ENCODE results near the gene NIPSNAP2. TPM values are rescaled to one million over a fixed set of nuclear protein-coding genes. Genes with fewer than 3 reads are reported as not detected.

The NIPSNAP2 gene
- polyA plus RNA-seq, 2 donors: 15.6 to 21.6 TPM

DNA sequence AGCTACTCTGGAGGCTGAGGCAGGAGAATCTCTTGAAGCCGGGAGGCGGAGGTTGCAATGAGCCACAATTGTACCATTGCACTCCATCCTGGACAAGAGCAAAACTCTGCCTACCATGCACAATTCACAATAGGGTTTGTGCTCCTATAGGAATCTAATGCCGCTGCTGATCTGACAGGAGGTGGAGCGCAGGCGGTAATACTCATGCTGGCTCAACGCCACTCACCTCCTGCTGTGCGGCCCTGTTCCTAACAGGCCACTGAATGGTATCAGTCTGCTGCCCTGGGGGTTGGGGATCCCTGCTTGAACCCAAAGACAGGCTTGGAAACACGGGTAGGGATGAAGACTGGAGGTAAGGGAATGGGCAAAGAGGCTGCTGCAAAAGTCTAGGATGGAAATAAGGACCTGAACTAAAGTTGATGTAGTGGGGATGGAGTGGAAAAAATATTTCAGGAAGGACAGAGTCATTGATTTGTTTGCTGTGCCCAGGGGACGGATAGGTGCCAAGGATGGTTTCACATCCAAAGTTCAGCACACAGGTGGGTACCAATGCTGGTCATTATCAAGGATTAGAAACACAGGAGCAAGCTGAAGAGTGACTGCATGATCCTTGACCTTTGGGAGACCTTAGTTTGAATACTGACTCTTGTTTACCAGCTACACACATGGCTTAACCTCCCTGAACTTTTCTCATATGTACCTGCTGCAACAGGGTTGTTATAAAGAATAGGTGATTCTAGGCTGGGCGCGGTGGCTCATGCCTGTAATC lies 10.5 kb upstream of the NIPSNAP2 start:
- 88 to 89% methylated on average over 11 of the region's 11 CpGs for WGBS, 2 donors
- Histone ChIP-seq H3K27me3 (ENCODE audit: control insufficient read depth in 1 of 2, insufficient read depth in 2 of 2, low read length in 2 of 2) (no peaks in the 10 kb centered on the region), H3K4me3 (ENCODE audit: low read depth in 1 of 2, low read length in 2 of 2) (no peak overlapping the region), H3K4me1 (ENCODE audit: control insufficient read depth in 2 of 2, insufficient read depth in 2 of 2, low read length in 1 of 2) (no peaks in the 10 kb centered on the region), H3K9me3 (ENCODE audit: control insufficient read depth in 2 of 2, insufficient read depth in 1 of 2, low read depth in 1 of 2, low read length in 1 of 2) (no peaks in the 10 kb centered on the region), H3K27ac (ENCODE audit: low read depth in 2 of 2, low read length in 1 of 2) (no peak overlapping the region), H3K36me3 (ENCODE audit: control insufficient read depth in 2 of 2, insufficient read depth in 2 of 2, low read length in 1 of 2) (no peaks in the 10 kb centered on the region)

DNA sequence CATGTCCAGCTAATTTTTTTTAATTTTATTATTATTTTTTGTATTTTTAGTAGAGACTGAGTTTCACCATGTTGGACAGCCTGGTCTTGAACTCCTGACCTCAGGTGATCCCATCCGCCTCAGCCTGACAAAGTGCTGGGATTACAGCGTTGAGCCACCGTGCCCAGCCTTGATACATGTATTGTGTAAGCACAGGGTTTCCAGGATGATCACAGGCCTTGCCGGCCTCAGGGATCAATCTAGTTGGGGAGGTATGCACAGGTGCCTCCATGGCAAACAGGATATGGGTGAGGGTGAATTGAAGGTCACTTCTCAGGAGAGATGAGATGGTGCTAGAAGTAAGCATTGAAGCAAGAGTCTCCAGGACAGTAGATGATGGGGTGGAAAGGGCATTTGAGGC lies 7.2 kb upstream of the NIPSNAP2 start:
- WGBS, 2 donors: 73 to 77% methylated on average over 4 of the region's 4 CpGs
- no peaks in the 10 kb centered on the region for H3K36me3 ChIP-seq (ENCODE audit: control insufficient read depth in 2 of 2, insufficient read depth in 2 of 2, low read length in 1 of 2)
- H3K27me3 ChIP-seq (ENCODE audit: control insufficient read depth in 1 of 2, insufficient read depth in 2 of 2, low read length in 2 of 2): no peaks in the 10 kb centered on the region
- no peak overlapping the region for H3K4me3 ChIP-seq (ENCODE audit: low read depth in 1 of 2, low read length in 2 of 2)
- H3K4me1 ChIP-seq (ENCODE audit: control insufficient read depth in 2 of 2, insufficient read depth in 2 of 2, low read length in 1 of 2): no peaks in the 10 kb centered on the region
- no peak overlapping the region for H3K27ac ChIP-seq (ENCODE audit: low read depth in 2 of 2, low read length in 1 of 2)
- no peaks in the 10 kb centered on the region for H3K9me3 ChIP-seq (ENCODE audit: control insufficient read depth in 2 of 2, insufficient read depth in 1 of 2, low read depth in 1 of 2, low read length in 1 of 2)

DNA sequence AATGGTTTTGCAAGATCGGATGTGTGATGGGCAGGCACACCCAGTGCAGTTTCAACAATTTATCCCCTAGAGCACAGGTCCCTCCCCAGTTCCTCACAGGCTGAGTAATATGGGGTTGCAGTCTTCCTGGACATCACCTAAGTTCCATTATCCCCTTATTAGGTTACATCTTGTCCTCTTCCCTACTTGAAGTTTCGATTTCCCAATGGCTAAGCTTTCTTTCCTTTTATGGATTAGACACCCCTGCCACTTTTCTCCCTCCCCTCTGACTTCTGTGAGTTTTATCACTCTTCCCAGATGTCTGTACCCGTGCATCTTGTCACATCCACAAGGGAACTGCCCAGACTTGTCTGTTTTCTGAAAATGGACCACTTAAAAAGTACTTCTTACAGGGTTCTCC lies 2.4 kb upstream of the NIPSNAP2 start:
- no peak overlapping the region for H3K27ac ChIP-seq (ENCODE audit: low read depth in 2 of 2, low read length in 1 of 2)
- 57 to 63% methylated on average over 3 of the region's 3 CpGs for WGBS, 2 donors
- peaks cover 0 to 3% of the 10 kb centered on the region in 2 donors for H3K4me1 ChIP-seq (ENCODE audit: control insufficient read depth in 2 of 2, insufficient read depth in 2 of 2, low read length in 1 of 2)
- no peaks in the 10 kb centered on the region for H3K27me3 ChIP-seq (ENCODE audit: control insufficient read depth in 1 of 2, insufficient read depth in 2 of 2, low read length in 2 of 2)
- no peaks in the 10 kb centered on the region for H3K9me3 ChIP-seq (ENCODE audit: control insufficient read depth in 2 of 2, insufficient read depth in 1 of 2, low read depth in 1 of 2, low read length in 1 of 2)
- no peaks in the 10 kb centered on the region for H3K36me3 ChIP-seq (ENCODE audit: control insufficient read depth in 2 of 2, insufficient read depth in 2 of 2, low read length in 1 of 2)
- no peak overlapping the region for H3K4me3 ChIP-seq (ENCODE audit: low read depth in 1 of 2, low read length in 2 of 2)

DNA sequence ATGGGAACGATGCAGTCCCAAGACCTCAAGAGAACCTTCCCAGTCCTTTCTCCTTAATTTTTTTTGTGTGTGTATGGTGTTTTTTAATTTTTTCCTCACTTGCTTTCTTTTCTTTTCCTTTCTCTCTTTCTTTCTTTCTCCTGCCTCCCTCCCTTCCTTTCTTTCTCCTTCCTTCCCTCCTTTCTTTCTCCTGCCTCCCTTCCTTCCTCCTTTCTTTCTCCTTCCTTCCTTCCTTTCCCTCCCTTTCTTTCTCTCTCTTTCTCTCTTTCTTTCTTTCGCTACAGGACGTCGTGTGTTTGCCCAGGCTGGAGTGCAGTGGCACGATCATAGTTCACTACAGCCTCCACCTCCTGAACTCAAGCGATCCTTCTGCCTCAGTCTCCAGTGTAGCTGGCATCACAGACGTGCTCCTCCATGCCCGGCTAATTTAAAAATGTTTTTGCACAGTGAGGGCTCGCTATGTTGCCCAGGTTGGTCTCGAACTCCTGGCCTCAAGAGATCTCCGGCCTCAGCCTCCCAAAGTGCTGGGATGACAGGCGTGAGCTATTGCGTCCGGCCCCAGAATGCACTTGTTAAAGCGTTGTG lies 709 bp upstream of the NIPSNAP2 start:
- peak overlapping the region; percentile 95 to 98 for H3K27ac ChIP-seq (ENCODE audit: low read depth in 2 of 2, low read length in 1 of 2)
- no peaks in the 10 kb centered on the region for H3K36me3 ChIP-seq (ENCODE audit: control insufficient read depth in 2 of 2, insufficient read depth in 2 of 2, low read length in 1 of 2)
- no peaks in the 10 kb centered on the region for H3K27me3 ChIP-seq (ENCODE audit: control insufficient read depth in 1 of 2, insufficient read depth in 2 of 2, low read length in 2 of 2)
- H3K4me1 ChIP-seq (ENCODE audit: control insufficient read depth in 2 of 2, insufficient read depth in 2 of 2, low read length in 1 of 2): peaks cover 0 to 3% of the 10 kb centered on the region in 2 donors
- peak overlapping the region; percentile 66 to 70 for H3K4me3 ChIP-seq (ENCODE audit: low read depth in 1 of 2, low read length in 2 of 2)
- no peaks in the 10 kb centered on the region for H3K9me3 ChIP-seq (ENCODE audit: control insufficient read depth in 2 of 2, insufficient read depth in 1 of 2, low read depth in 1 of 2, low read length in 1 of 2)
- 66 to 68% methylated on average over 15 of the region's 15 CpGs for WGBS, 2 donors

DNA sequence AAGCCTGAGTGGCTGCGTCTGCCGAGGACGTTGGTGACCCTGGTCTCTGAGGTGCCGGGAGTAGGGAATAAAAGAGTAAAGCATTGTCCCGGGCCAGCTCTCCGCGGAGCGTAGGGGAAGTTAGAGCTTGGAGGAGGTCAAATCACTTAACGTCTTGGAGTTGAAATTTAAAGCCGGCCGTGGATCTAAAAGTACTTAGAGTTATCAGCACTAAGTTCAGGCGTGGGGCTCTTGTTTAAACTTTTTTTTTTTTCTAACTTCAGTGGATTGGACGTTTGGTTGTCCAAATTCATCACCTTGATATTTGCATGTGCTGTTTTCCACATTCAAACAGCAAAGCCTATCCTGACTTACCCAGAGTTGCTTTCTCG lies 700 bp downstream of the NIPSNAP2 start:
- peak overlapping the region; percentile 66 to 70 for H3K4me3 ChIP-seq (ENCODE audit: low read depth in 1 of 2, low read length in 2 of 2)
- peaks cover 0 to 3% of the 10 kb centered on the region in 2 donors for H3K36me3 ChIP-seq (ENCODE audit: control insufficient read depth in 2 of 2, insufficient read depth in 2 of 2, low read length in 1 of 2)
- peaks cover 0 to 3% of the 10 kb centered on the region in 2 donors for H3K4me1 ChIP-seq (ENCODE audit: control insufficient read depth in 2 of 2, insufficient read depth in 2 of 2, low read length in 1 of 2)
- peak overlapping the region; percentile 95 to 98 for H3K27ac ChIP-seq (ENCODE audit: low read depth in 2 of 2, low read length in 1 of 2)
- no peaks in the 10 kb centered on the region for H3K9me3 ChIP-seq (ENCODE audit: control insufficient read depth in 2 of 2, insufficient read depth in 1 of 2, low read depth in 1 of 2, low read length in 1 of 2)
- 2 to 3% methylated on average over 14 of the region's 14 CpGs for WGBS, 2 donors
- H3K27me3 ChIP-seq (ENCODE audit: control insufficient read depth in 1 of 2, insufficient read depth in 2 of 2, low read length in 2 of 2): no peaks in the 10 kb centered on the region

DNA sequence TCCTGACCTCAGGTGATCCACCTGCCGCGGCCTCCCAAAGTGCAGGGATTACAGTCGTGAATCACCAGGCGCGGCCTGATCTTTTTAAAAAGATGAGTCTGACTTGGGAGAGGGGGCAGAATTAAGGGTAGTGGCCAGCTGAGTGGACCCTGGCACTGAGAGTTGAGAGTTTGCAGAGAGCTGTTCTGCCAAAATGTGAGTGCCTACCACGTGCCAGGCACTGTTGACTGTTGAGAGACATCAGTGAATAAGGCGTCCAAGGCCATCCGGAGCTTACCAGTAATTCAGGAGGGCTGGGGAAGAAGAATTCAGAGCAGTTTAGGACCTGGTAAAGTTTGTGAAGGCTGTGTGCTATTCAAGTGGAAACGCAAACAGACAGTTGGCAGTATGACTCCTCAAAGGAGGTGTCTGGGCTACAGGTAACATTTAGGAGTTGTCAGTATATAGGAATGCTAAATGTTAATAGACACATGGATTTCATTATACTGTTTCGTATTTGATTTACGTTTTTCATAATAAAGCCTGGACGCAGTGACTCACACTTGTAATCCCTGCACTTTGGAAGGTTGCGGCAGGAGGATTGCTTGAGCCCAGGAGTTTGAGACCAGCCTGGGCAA lies 1.5 kb downstream of the NIPSNAP2 start:
- H3K9me3 ChIP-seq (ENCODE audit: control insufficient read depth in 2 of 2, insufficient read depth in 1 of 2, low read depth in 1 of 2, low read length in 1 of 2): no peaks in the 10 kb centered on the region
- H3K27me3 ChIP-seq (ENCODE audit: control insufficient read depth in 1 of 2, insufficient read depth in 2 of 2, low read length in 2 of 2): no peaks in the 10 kb centered on the region
- peaks cover 0 to 3% of the 10 kb centered on the region in 2 donors for H3K4me1 ChIP-seq (ENCODE audit: control insufficient read depth in 2 of 2, insufficient read depth in 2 of 2, low read length in 1 of 2)
- H3K4me3 ChIP-seq (ENCODE audit: low read depth in 1 of 2, low read length in 2 of 2): peak overlapping the region in 1 of 2 donors; percentile 66
- peak overlapping the region; percentile 88 to 98 for H3K27ac ChIP-seq (ENCODE audit: low read depth in 2 of 2, low read length in 1 of 2)
- peaks cover 0 to 3% of the 10 kb centered on the region in 2 donors for H3K36me3 ChIP-seq (ENCODE audit: control insufficient read depth in 2 of 2, insufficient read depth in 2 of 2, low read length in 1 of 2)
- 51 to 52% methylated on average over 13 of the region's 13 CpGs for WGBS, 2 donors

DNA sequence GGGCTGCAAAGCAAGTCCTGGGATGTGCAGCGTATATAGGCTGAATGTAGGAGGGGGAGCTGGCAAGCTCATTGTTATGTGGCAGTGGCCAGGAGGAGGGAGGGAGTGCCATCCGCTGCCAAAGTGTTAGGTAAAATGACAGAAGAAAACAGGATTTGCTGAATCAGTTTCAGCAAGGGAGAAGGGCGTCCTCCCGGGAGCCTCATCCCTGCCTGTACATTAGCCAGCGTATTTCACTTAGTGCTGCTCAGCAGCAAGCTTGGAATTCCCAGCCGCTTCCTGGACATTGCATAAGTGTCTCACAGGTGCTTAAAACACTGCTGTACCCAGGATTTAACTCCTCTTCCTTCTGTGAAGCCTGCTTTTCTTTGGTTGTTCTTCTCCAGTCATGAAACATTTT lies 2.5 kb downstream of the NIPSNAP2 start:
- peak overlapping the region in 1 of 2 donors; percentile 7 for H3K27ac ChIP-seq (ENCODE audit: low read depth in 2 of 2, low read length in 1 of 2)
- H3K27me3 ChIP-seq (ENCODE audit: control insufficient read depth in 1 of 2, insufficient read depth in 2 of 2, low read length in 2 of 2): no peaks in the 10 kb centered on the region
- no peaks in the 10 kb centered on the region for H3K9me3 ChIP-seq (ENCODE audit: control insufficient read depth in 2 of 2, insufficient read depth in 1 of 2, low read depth in 1 of 2, low read length in 1 of 2)
- no peak overlapping the region for H3K4me3 ChIP-seq (ENCODE audit: low read depth in 1 of 2, low read length in 2 of 2)
- WGBS, 2 donors: 67 to 72% methylated on average over 6 of the region's 6 CpGs
- H3K36me3 ChIP-seq (ENCODE audit: control insufficient read depth in 2 of 2, insufficient read depth in 2 of 2, low read length in 1 of 2): peaks cover 0 to 3% of the 10 kb centered on the region in 2 donors
- peaks cover 0 to 3% of the 10 kb centered on the region in 2 donors for H3K4me1 ChIP-seq (ENCODE audit: control insufficient read depth in 2 of 2, insufficient read depth in 2 of 2, low read length in 1 of 2)

DNA sequence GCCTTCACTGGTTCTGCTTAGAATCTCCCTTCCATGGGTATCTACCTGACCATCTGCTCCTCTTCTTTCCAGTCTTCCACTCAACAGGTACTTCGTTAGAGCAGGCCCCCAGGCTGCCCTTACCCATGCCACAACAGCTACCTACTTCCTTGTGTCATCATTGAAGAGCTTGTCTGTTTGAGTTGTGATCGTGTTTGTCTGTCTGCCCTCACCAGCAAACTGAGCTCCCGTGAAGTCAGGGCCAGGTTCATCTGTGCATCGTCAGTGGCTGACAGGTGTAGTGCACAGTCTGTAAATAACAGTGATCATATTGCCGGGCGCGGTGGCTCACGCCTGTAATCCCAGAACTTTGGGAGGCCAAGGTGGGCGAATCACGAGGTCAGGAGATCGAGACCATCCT lies 5.0 kb downstream of the NIPSNAP2 start:
- H3K36me3 ChIP-seq (ENCODE audit: control insufficient read depth in 2 of 2, insufficient read depth in 2 of 2, low read length in 1 of 2): peaks cover 0 to 3% of the 10 kb centered on the region in 2 donors
- 92% methylated on average over 9 to 11 of the region's 11 CpGs for WGBS, 2 donors

DNA sequence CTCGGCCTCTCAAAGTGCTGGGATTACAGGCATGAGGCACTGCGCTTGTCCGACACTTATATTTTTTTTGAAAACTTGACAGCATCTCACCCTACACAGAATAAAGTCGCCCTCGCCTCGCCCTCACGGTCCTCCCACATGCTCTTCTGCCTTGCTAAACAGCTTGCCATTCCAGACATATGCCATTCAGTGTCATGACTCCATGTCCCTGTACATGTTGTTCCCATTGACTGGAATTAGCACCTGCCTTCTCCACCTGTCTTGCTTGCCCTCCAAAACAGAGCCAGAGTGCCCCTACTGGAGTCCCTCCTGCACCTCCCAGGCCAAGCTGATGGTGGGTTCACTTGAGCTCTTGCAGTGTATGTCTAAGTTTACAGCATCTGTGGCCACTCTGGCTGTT lies 6.2 kb downstream of the NIPSNAP2 start:
- WGBS, 2 donors: 94% methylated on average over 7 of the region's 7 CpGs
- Histone ChIP-seq H3K4me3 (ENCODE audit: low read depth in 1 of 2, low read length in 2 of 2) (no peak overlapping the region), H3K27ac (ENCODE audit: low read depth in 2 of 2, low read length in 1 of 2) (no peak overlapping the region), H3K9me3 (ENCODE audit: control insufficient read depth in 2 of 2, insufficient read depth in 1 of 2, low read depth in 1 of 2, low read length in 1 of 2) (no peaks in the 10 kb centered on the region), H3K4me1 (ENCODE audit: control insufficient read depth in 2 of 2, insufficient read depth in 2 of 2, low read length in 1 of 2) (no peaks in the 10 kb centered on the region), H3K36me3 (ENCODE audit: control insufficient read depth in 2 of 2, insufficient read depth in 2 of 2, low read length in 1 of 2) (peaks cover 0 to 3% of the 10 kb centered on the region in 2 donors), H3K27me3 (ENCODE audit: control insufficient read depth in 1 of 2, insufficient read depth in 2 of 2, low read length in 2 of 2) (no peaks in the 10 kb centered on the region)

More for the DNA sequence above, 5.0 kb downstream of the NIPSNAP2 start:
- Histone ChIP-seq H3K4me1 (ENCODE audit: control insufficient read depth in 2 of 2, insufficient read depth in 2 of 2, low read length in 1 of 2) (no peaks in the 10 kb centered on the region), H3K27ac (ENCODE audit: low read depth in 2 of 2, low read length in 1 of 2) (no peak overlapping the region), H3K27me3 (ENCODE audit: control insufficient read depth in 1 of 2, insufficient read depth in 2 of 2, low read length in 2 of 2) (no peaks in the 10 kb centered on the region), H3K9me3 (ENCODE audit: control insufficient read depth in 2 of 2, insufficient read depth in 1 of 2, low read depth in 1 of 2, low read length in 1 of 2) (no peaks in the 10 kb centered on the region), H3K4me3 (ENCODE audit: low read depth in 1 of 2, low read length in 2 of 2) (no peak overlapping the region)
